ENCODE measurements around the gene CLIP2.

CLIP2 gene

GRCh38 chr7:74360008-74360407, 70.8 kb downstream of the CLIP2 start:
- no peak for TF ChIP-seq TAF1 (IDR thresholded peaks at IDR 0.05; ENCODE audit: low read depth, low read length)
- no peak for TF ChIP-seq POLR2A (IDR thresholded peaks at IDR 0.05; ENCODE audit: low read depth, low read length)
- no peak for TF ChIP-seq SPI1 (IDR thresholded peaks at IDR 0.05; ENCODE audit: low read depth, low read length)
- TF ChIP-seq PAX5 (IDR thresholded peaks at IDR 0.05; ENCODE audit: insufficient read depth, low read length, severe bottlenecking) = no peak
- no peak for FAIRE-seq
- DNase-seq (ENCODE audit: insufficient read length, low spot score) = no peak

- no peak for DNase-seq (ENCODE audit: insufficient read length, low spot score)
- TF ChIP-seq POLR2A (IDR thresholded peaks at IDR 0.05; ENCODE audit: low read depth, low read length) = no peak
- no peak for TF ChIP-seq SPI1 (IDR thresholded peaks at IDR 0.05; ENCODE audit: low read depth, low read length)
- TF ChIP-seq TAF1 (IDR thresholded peaks at IDR 0.05; ENCODE audit: low read depth, low read length) = no peak
- no peak for FAIRE-seq
Measured at GRCh38 chr7:74362266-74362665, 73.1 kb downstream of the CLIP2 start.

- no peak for DNase-seq (ENCODE audit: insufficient read length, low spot score)
- no peak for FAIRE-seq
- TF ChIP-seq POLR2A (IDR thresholded peaks at IDR 0.05; ENCODE audit: low read depth, low read length) (no peak), TAF1 (IDR thresholded peaks at IDR 0.05; ENCODE audit: low read depth, low read length) (no peak), SPI1 (IDR thresholded peaks at IDR 0.05; ENCODE audit: low read depth, low read length) (no peak), POU2F2 (IDR thresholded peaks at IDR 0.05; ENCODE audit: low read depth, low read length) (no peak), POLR2AphosphoS5 (IDR thresholded peaks at IDR 0.05; ENCODE audit: low read depth, low read length) (no peak), PAX5 (IDR thresholded peaks at IDR 0.05; ENCODE audit: insufficient read depth, low read length, severe bottlenecking) (no peak)
Measured at GRCh38 chr7:74364061-74364460, 74.9 kb downstream of the CLIP2 start.

- TF ChIP-seq SPI1 (IDR thresholded peaks at IDR 0.05; ENCODE audit: low read depth, low read length) (no peak), POU2F2 (IDR thresholded peaks at IDR 0.05; ENCODE audit: low read depth, low read length) (no peak), POLR2AphosphoS5 (IDR thresholded peaks at IDR 0.05; ENCODE audit: low read depth, low read length) (no peak), POLR2A (IDR thresholded peaks at IDR 0.05; ENCODE audit: low read depth, low read length) (no peak), TAF1 (IDR thresholded peaks at IDR 0.05; ENCODE audit: low read depth, low read length) (no peak), PAX5 (IDR thresholded peaks at IDR 0.05; ENCODE audit: insufficient read depth, low read length, severe bottlenecking) (no peak)
- no peak for DNase-seq (ENCODE audit: insufficient read length, low spot score)
- FAIRE-seq = no peak
Measured at GRCh38 chr7:74365322-74366022, 76.3 kb downstream of the CLIP2 start.

DNA sequence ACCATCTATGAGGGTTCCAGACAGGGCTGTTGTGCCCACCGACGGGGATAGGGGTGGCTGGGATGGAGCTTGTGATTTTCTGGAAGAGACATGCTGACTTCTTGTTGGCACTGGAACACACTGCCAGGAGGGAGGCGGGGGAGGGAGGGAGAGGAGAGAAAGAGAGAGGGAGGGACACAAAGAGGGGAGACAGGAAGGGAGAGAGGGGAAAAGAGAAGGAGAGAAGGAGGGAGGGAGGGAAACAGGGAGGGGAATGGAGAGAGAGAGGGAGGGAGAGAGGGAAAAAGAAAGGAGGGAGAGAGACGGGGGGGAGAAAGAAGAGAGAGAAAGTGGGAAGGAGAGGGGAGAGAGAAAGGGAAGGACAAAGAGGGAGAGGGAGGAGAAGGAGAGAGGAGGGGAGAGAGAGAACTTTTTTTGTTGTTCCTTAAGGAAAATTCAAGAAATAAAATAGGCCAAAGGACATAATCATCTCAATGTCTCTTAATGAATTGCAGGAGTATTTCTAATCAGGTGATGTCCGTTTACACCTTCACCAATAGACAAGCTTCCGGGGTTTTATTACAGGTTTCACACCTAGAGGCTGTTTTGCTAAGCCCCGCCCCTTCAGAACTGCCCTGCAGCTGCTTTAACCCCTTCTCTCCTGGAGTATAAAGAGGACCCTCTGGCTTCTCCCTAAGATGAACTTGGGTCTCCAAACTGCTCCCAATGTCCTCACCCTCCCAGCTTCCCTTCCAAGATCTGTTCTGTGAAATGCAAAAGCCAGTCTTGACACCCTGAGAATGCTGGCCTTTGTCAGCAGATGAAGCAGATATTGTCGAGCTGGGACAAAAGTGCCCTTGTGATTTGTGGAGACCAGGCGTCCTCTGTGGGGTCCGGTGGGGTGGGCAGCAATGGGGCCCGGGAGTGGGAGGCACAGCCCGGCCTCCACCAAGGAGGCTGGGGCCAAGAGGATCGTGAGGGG, 82.5 kb downstream of the CLIP2 start:
- DNase-seq (ENCODE audit: insufficient read length, low spot score) (peak; percentile 59), FAIRE-seq (peak; percentile 61)
- TF ChIP-seq SPI1 (IDR thresholded peaks at IDR 0.05; ENCODE audit: low read depth, low read length) (no peak), PAX5 (IDR thresholded peaks at IDR 0.05; ENCODE audit: insufficient read depth, low read length, severe bottlenecking) (no peak)

DNA sequence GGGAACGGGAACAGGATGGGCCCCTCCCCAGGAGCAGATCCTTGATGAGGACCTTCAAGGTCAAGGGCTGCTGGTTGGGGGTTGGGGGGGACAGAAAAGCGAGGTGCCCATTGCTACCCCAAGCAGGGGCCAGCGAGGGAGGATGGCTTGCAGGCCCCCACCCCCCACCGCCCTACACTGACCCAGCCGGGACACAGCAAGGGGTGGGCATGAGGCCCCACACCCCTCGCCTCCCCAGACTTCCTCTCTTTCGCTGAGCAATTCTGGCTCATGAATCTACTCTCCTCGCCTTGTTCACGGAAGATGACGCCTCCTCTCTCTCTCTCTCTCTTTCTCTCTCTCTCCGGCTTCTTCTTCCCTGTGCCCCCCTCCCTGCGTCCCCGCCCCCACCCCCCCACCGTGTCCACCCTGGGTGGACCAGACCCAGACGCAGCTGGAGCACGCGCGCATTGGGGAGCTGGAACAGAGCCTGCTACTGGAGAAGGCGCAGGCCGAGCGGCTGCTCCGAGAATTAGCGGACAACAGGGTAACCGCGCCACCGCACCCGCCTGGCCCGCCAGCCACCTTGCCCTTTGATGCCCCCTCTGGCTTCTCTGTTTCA, 83.4 kb downstream of the CLIP2 start:
- FAIRE-seq (no peak), DNase-seq (ENCODE audit: insufficient read length, low spot score) (no peak)
- TF ChIP-seq TAF1 (IDR thresholded peaks at IDR 0.05; ENCODE audit: low read depth, low read length) (no peak), PAX5 (IDR thresholded peaks at IDR 0.05; ENCODE audit: insufficient read depth, low read length, severe bottlenecking) (no peak), POU2F2 (IDR thresholded peaks at IDR 0.05; ENCODE audit: low read depth, low read length) (no peak), SPI1 (IDR thresholded peaks at IDR 0.05; ENCODE audit: low read depth, low read length) (no peak), POLR2AphosphoS5 (IDR thresholded peaks at IDR 0.05; ENCODE audit: low read depth, low read length) (no peak), POLR2A (IDR thresholded peaks at IDR 0.05; ENCODE audit: low read depth, low read length) (no peak)

GRCh38 chr7:74373536-74373935, 84.3 kb downstream of the CLIP2 start:
- no peak for DNase-seq (ENCODE audit: insufficient read length, low spot score)
- TF ChIP-seq POLR2AphosphoS5 (IDR thresholded peaks at IDR 0.05; ENCODE audit: low read depth, low read length) (no peak), POU2F2 (IDR thresholded peaks at IDR 0.05; ENCODE audit: low read depth, low read length) (no peak), PAX5 (IDR thresholded peaks at IDR 0.05; ENCODE audit: insufficient read depth, low read length, severe bottlenecking) (no peak), SPI1 (IDR thresholded peaks at IDR 0.05; ENCODE audit: low read depth, low read length) (no peak), TAF1 (IDR thresholded peaks at IDR 0.05; ENCODE audit: low read depth, low read length) (no peak), POLR2A (IDR thresholded peaks at IDR 0.05; ENCODE audit: low read depth, low read length) (no peak)

DNA sequence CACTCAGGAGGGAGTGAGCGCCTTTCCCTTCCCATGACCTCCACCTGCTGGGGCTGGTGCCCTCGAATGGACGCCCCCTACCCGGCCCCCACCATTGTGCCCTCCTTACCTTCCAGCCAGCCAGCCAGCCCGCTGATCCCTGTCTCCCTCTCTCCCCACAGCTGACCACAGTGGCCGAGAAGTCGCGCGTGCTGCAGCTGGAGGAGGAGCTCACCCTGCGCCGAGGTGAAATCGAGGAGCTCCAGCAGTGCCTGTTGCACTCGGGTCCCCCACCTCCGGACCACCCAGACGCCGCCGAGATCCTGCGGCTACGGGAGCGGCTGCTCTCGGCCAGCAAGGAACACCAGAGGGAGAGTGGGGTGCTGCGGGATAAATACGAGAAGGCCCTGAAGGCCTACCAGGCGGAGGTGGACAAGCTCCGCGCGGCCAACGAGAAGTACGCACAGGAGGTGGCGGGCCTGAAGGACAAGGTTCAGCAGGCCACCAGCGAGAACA, 86.6 kb downstream of the CLIP2 start:
- TF ChIP-seq POU2F2 (IDR thresholded peaks at IDR 0.05; ENCODE audit: low read depth, low read length) (no peak), SPI1 (IDR thresholded peaks at IDR 0.05; ENCODE audit: low read depth, low read length) (no peak), PAX5 (IDR thresholded peaks at IDR 0.05; ENCODE audit: insufficient read depth, low read length, severe bottlenecking) (no peak), POLR2AphosphoS5 (IDR thresholded peaks at IDR 0.05; ENCODE audit: low read depth, low read length) (no peak), TAF1 (IDR thresholded peaks at IDR 0.05; ENCODE audit: low read depth, low read length) (no peak), POLR2A (IDR thresholded peaks at IDR 0.05; ENCODE audit: low read depth, low read length) (no peak)
- FAIRE-seq (no peak), DNase-seq (ENCODE audit: insufficient read length, low spot score) (no peak)

More at GRCh38 chr7:74373536-74373935, 84.3 kb downstream of the CLIP2 start:
- FAIRE-seq = no peak

Measured in GM12891 (cell line).